NCI-H1048 (cell line): ENCODE measurements around the gene MLLT3.

Experiments used
- DNase-seq: peaks from one replicate; lab custom pipeline; 2025; lab: John Stamatoyannopoulos, UW

Gene MLLT3

GRCh38 chr9:20625003-20625349 lies 2.7 kb upstream of the MLLT3 start:
- no peak for DNase-seq

GRCh38 chr9:20624201-20625002 lies 2.1 kb upstream of the MLLT3 start:
- DNase-seq = no peak

DNA sequence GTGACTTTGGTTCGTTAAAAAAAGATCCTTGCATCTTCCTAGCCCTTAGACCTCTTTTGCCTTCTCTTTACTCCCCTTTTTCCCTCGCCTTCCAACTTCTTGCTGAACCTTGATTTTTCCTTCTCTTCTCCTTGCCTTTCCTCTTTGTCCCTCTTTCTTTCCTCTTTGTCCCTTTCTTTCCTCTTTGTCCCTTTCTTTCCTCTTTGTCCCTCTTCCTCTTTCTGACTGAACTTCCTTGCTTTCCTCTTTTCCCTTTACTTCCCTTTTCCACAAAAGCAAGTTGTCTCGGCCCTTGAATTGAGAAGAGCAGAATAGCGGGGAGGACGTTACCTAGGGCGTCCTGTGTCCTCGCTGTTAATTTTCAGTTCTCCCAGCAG lies 1.4 kb upstream of the MLLT3 start:
- no peak for DNase-seq

DNA sequence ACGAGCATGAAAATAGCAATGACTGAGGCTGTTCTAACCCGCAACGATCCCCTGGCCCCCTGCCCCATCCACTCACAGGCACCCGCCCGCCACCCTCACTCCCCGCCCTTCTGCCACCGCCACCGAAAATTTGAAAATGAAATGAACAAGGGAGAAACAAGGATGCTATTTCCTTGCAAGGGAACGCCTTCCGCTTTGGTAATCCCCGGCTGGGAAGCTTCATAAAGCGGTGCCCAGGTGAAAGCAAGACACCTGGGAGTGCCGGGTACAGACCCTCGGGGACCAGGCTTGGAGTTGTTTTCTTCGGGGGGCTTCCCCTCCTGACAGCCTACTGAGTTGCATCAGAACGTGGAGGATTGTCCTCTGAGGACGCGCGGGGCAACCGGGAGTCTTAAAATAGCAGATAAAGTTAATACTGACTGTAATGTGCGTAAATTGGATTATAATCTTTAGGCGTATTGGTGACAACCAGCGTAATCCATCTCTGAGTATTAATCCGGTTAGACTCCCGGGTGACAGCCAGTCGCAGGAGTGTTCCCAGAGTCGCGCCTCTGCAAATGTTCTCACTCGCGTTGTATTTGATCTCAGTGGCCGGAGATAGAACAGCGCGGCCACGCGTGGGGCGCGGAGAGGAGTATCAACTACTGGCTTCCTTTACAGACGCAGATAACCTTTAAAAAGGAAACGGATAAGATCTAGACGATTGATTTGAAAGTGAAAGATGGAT lies 885 bp upstream of the MLLT3 start:
- no peak for DNase-seq

DNA sequence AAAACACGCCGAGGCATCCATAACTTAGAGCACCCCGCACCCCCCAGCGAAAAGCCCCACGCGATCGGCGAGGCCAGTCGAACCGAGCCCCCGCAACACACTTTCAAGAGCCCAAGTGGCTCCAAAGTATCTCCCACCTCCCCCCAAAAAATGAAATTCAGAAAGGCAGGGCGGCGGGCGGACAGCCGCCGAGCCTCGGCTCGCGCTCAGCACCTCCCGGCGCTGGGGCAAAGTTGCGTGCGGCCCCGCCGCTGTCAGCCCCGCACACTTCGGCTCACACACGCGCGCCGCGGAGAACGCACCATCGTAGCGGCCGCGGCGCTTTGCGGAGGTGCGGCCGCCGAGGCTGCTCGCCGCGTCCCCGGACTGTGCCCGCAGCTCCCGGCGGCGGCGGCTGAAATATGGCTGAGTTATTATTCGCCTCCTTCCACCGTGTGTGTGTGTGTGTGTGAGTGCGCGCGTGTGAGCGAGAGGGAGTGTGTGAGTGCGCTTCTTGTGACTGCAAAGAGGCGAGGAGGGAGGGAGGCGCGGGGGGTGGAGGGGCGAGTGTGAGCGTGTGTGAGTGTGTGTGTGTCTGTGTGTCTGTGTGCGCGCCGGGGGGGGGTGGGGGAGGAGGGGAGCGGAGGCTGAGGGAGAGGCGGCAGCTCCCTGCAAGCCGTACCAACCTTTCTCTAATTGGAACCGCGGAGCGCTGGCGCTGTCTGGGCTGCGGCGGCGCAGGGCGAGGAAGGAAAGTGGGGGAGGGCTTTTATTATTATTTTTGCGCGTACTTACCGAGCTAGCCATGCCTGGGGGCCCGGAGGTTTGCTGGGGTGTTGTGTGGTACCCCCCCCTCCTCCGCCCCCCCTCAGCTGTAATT lies 599 bp downstream of the MLLT3 start:
- no peak for DNase-seq

DNA sequence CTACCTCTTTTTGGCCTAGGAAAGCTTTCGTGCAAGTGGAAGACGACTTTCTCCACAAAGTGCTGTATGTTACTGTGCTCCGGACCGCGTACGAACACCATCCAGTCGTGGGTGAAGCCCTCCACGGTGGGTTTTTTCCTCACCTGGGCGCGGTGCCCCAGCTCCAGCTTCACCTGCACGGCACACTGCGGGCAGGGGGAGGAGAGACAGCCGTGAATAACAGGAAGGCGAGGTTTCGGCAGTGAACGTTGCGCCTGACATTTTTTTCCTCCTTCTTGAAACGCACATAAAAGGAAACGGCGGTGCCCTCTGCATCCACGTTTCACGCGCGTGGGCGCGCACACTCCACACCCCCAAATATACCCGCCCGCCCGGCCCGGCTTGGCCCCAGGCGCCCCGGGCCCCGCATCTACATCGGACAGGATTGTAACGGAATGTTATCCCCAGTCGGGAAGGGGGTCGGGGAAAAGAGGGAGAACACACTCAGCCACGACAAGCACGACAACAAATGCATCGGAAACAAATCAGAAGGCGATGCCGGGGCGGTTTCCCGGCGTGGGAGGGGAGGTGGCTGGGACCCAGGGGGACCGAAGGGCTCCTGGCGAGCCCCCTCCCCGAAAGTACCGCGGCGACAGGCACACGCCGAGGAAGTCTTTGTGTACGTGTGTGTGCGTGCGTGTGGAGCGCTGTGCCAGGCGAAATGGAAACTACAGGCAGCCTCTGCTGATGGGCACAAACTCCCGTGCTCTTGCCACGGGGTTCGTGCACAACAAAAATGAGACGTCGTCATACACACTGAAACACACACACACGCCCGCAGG lies 1.4 kb downstream of the MLLT3 start:
- no peak for DNase-seq

GRCh38 chr9:20619487-20620200 lies 2.7 kb downstream of the MLLT3 start:
- DNase-seq = no peak

DNA sequence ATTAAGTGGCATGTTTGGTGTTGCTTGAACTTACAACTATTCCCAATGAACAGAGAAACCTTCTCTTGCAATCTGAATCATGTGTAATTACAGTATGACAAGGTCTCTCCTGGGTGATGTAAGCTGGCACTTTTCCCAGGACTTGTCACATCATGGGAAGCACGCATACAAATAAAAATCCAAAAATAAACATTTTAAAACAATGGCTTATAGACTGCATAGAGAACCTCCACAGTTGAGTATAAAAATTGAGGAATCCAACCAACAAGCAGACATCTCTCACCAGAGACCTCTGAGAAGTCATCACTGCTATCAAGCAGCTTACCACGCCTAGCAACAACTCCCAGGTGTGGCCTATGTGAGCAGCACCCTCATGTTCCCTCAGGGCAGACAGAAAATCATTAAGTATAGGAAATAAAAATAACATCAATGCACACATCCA lies 3.9 kb downstream of the MLLT3 start:
- no peak for DNase-seq

DNA sequence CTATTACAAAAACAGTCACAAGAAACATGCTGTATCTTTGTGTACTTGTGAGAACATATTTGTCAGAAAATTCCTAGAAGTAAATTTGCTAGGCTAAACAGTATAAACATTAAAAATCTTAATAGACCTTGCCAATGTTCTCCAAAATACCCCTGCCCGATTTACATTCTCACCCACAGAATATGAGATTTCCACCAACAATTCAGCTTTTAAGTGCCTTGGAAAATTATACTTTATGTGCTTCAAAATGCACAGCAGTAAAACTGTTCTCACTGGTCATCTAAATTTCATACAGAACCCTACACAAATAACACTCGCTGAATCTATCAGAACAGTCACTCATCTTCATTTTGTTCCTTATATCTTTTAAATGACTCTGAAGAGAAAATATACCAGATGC lies 5.5 kb downstream of the MLLT3 start:
- no peak for DNase-seq

- no peak for DNase-seq
Measured at GRCh38 chr9:20614602-20615216, 7.6 kb downstream of the MLLT3 start.

DNA sequence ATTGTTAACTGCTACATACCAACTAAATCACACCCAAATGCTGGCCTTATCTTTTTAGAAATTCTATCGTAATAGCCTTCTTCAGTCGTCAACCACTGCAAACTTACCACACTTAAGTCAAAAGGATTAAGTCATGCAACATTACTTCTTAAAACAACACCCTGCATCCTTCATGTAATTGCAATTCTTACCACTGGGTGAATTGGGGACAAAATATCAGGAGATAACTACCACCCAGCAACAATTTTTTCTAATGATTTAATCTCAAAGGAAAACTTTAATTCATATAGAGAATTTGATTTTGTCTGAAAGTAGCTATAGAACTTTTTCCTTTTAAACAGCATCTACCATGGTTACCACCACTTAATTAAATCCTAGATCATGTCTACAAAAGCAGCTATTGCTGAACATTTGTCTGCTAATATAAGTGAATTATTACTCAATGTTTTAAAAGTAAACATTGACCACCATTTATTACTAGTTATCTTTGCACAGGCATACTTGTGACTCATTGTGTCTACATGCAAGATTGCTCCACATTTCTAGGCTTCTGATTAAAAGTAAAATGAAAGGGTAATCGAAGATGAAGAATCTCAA lies 10.5 kb downstream of the MLLT3 start:
- no peak for DNase-seq

DNA sequence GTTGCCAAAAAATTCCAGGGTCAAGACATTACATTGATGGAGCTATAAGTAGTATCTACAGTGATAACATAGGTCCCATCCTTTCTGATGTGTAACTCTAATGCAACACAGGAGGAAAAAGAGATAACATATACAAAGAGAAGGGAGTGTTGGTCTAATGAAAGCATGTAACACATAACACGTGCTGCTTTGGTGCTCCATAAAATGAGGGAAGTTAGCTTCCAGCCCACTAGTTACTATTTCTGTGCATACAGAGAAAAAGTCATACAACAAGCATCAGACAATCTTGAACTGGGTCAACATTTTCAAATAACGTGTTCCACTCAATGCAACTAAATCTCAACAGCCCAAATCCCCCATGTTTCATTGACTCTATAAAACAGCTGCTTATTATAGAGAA lies 11.7 kb downstream of the MLLT3 start:
- no peak for DNase-seq

GRCh38 chr9:20608582-20608981 lies 13.7 kb downstream of the MLLT3 start:
- no peak for DNase-seq

DNA sequence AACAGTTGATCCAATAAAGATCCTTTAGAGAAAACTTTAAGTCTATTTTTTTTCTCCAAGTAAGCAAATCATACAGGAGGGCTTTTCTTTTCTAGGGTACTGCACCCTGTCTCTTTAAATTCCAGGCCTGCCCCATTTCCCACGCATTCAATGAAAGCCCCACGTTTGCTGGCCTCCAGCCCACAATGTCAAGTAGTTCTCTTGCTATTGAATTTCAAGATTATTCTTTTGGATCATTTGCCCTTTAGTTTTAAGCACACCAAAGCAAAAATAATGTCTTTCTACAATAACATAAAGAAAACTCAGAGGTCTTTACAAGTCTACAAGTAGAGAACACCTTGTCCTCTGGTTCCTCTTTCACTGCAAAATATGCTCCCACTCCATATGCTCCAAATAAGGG lies 15.6 kb downstream of the MLLT3 start:
- DNase-seq = no peak

- no peak for DNase-seq
Measured at GRCh38 chr9:20604562-20604961, 17.7 kb downstream of the MLLT3 start.

DNA sequence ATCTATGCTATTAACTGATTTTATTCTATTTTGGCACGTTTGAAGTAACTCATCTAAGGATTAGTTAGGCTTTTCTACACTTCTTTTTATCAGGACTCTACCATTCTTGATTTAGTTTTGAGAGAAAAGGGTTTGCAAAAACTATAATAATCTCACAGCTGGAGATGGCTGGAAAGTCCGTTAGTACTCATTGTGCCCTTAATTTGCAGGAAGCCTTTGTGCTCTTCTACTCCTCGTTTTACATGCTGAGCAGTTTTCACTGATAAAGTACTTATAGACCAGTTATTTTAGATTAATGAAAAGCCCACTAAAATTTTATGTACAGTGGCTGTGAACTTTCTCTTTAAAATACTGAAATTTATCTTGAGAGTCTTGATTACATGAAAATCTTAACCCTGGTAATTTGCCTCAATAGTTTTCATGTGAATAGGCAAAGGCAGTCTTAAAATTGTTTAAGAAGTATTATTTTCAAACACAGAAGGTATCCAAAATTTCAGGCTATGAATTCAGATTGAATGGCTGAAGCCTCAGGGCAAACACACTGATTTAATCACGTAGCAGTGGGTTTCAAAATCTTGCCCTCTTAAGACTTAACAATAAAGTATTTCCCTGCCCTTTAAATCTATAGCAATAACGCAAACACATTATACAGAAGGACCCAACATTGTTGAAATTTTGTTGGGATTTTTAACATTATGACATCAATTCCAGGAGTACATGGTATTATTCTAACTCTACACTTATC lies 18.6 kb downstream of the MLLT3 start:
- no peak for DNase-seq

DNA sequence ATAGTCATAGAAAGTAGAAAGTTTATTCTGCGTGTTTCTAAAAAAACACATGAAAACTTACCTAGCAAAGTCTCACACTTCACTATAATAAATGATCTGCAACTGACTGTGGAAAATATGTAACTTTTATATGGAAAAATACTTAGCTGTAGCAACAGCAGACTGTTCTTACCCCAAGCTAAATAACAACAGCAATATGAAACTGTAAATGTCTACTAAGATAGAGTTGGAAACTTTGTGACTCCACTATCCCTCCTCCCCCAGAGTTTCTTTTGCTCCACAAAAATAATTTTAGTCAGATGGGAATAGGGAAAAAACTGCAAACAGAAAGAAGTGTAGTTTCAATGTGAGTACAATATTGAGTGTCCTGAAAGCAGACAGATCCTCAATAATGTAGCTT lies 21.0 kb downstream of the MLLT3 start:
- no peak for DNase-seq

DNA sequence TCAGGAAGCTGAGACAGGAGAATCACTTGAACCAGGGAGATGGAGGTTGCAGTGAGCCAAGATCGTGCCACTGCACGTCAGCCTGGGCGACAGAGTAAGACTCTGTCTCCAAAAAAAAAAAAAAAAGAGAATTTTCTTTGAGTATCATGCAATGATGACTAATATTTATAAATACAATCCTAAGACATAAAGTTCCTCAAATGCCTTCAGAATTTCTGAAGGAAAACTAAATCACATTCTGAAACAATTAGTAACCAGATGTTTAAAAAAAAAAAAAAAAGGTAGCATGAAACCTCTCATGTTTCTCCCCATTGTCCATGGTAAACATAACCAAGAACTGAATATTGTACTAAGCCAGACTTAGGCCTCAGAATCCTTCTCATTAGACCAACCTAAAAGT lies 23.1 kb downstream of the MLLT3 start:
- DNase-seq = no peak

- no peak for DNase-seq
Measured at GRCh38 chr9:20598367-20598766, 23.9 kb downstream of the MLLT3 start.

DNA sequence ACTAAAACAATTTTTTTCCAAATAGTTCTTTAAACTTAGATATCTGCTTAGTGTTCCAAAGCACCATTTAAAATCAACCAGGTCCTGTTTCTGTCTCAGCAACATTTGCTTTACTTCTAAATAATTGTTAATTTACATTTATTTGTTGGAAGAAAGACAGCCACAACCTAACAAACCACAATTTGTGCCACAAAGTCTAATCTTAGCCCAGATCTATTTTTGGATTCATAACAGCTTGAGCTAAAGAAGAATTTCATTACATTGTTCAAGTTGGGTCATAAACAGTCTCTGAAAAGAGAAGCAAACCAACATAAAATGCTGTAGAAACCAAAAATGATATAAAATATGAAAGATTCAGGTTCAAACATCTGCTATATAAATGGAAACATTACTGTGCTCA lies 24.4 kb downstream of the MLLT3 start:
- no peak for DNase-seq
